Esophagus squamous epithelium (tissue), 4 donors: ENCODE results near the gene CNTN4.

Experiments
- CTCF ChIP-seq, 6 experiments: fragments of 450-650 bp in 4 of 6; fragments of 200-600 bp in 2 of 6; sonication (generic) in 2 of 6; IDR thresholded peaks; one replicate each; pipeline ENCODE4 v1.5.1; 2016 to 2019; ENCODE audit warnings: antibody characterized with exemption in 6 of 6, mild to moderate bottlenecking in 4 of 6, moderate library complexity in 4 of 6
- POLR2A ChIP-seq, 4 donors: fragments of 450-650 bp; IDR thresholded peaks; one replicate each; pipeline ENCODE4 v1.6.1; 2017; ENCODE audit warnings: antibody characterized with exemption in 4 of 4, mild to moderate bottlenecking in 4 of 4, moderate library complexity in 3 of 4

- no peak for TF ChIP-seq CTCF (IDR thresholded peaks at IDR 0.05)
- no peak for TF ChIP-seq POLR2A (IDR thresholded peaks at IDR 0.05)
Observed at GRCh38 chr3:2851361-2851760, 752.7 kb downstream of the CNTN4 start.
